PC-9 (cell line): Measurements from ENCODE around the gene XPNPEP3.

Experiments used
- EZH2 ChIP-seq: fragments of 200-600 bp; sonication (generic); IDR thresholded peaks from 2 replicates; pipeline ENCODE4 v1.8.0; 2017; ENCODE audit warnings: antibody characterized with exemption, low read depth
- TF ChIP-seq, protein P1 (sequence below): fragments of 200-600 bp; sonication (generic); conservative IDR thresholded peaks from 2 replicates; pipeline ENCODE4 v1.6.1; 2017; ENCODE audit warnings: mixed run types, antibody characterized with exemption, mild to moderate bottlenecking, moderate library complexity

DNA sequence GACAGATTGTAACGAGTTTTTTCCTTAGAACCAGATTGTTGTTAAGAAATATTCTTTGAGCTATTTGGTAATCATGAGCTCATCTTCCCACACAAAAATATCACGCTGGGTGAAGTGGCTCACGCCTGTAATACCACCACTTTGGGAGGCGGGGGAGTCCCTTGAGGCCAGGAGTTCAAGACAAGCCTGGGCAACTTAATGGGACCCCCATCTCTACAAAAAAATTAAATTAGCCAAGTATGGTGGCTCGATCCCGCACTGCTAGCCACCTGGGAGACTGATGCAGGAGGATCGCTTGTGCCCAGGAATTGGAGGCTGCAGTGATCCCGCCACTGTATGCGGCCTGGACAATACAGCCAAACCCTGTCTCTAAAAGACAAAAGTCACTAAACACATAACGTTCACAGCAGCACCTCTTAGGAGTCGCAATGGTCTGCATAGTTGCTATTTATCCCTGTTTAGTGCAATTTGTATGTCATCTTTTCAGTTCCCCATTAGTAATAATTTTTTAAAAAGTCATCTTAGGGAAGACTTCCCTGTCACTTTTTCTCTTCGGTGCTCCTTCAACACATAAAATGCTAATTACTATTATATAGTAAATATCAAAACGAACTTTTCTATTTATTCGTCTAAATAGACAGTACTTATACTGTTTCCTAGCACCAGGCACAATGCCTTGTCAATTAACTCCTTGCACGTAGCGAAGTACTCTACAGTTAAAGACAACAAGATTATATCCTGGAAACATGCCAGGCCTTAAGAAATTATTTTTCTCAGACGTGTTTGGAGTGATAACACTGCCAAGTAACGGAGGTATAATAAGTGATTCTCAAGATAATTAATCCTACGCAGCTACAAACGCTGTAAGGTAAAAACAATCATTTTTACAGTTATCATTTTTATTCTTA is 1.6 kb upstream of the XPNPEP3 start:
- TF ChIP-seq, protein P1, sequence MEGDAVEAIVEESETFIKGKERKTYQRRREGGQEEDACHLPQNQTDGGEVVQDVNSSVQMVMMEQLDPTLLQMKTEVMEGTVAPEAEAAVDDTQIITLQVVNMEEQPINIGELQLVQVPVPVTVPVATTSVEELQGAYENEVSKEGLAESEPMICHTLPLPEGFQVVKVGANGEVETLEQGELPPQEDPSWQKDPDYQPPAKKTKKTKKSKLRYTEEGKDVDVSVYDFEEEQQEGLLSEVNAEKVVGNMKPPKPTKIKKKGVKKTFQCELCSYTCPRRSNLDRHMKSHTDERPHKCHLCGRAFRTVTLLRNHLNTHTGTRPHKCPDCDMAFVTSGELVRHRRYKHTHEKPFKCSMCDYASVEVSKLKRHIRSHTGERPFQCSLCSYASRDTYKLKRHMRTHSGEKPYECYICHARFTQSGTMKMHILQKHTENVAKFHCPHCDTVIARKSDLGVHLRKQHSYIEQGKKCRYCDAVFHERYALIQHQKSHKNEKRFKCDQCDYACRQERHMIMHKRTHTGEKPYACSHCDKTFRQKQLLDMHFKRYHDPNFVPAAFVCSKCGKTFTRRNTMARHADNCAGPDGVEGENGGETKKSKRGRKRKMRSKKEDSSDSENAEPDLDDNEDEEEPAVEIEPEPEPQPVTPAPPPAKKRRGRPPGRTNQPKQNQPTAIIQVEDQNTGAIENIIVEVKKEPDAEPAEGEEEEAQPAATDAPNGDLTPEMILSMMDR = no peak
- no peak for TF ChIP-seq EZH2
